GM12801 (cell line): Measurements from ENCODE around the gene FAM174B.

Source experiments
- TF ChIP-seq, protein P1 (sequence below): IDR thresholded peaks from one replicate; pipeline ENCODE4 v1.5.1; 2011; ENCODE audit warnings: control low read depth; ENCODE audit not compliant: insufficient read length; ENCODE audit errors: extremely low read depth

The FAM174B gene

DNA sequence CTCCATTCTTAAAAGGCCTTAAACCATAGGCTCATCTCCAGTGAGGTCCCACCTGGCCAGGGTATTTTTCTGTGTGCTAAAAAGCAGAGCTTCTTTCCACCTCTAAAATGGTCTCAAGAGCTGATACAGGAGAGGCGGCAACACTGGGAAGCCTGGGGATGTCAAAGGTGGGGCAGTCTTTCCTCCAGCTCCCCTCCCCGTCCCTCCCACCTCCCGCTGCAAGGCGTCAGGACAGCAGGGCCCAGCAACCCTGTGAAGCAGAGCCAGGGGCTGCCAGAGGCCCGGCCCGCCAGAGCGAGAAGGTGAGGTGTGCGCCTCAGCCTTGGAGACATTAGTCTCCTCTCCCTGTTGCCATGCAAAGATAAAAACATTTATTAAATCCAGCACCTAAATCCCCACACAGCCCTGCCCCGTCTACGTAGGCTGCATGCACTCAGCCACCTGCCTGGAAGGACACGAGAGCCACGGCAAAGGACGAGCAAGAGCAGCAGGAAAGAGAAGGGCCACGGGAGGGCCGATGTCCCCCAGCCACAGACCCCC lies 75.6 kb downstream of the FAM174B start:
- TF ChIP-seq, protein P1, sequence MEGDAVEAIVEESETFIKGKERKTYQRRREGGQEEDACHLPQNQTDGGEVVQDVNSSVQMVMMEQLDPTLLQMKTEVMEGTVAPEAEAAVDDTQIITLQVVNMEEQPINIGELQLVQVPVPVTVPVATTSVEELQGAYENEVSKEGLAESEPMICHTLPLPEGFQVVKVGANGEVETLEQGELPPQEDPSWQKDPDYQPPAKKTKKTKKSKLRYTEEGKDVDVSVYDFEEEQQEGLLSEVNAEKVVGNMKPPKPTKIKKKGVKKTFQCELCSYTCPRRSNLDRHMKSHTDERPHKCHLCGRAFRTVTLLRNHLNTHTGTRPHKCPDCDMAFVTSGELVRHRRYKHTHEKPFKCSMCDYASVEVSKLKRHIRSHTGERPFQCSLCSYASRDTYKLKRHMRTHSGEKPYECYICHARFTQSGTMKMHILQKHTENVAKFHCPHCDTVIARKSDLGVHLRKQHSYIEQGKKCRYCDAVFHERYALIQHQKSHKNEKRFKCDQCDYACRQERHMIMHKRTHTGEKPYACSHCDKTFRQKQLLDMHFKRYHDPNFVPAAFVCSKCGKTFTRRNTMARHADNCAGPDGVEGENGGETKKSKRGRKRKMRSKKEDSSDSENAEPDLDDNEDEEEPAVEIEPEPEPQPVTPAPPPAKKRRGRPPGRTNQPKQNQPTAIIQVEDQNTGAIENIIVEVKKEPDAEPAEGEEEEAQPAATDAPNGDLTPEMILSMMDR: no peak

DNA sequence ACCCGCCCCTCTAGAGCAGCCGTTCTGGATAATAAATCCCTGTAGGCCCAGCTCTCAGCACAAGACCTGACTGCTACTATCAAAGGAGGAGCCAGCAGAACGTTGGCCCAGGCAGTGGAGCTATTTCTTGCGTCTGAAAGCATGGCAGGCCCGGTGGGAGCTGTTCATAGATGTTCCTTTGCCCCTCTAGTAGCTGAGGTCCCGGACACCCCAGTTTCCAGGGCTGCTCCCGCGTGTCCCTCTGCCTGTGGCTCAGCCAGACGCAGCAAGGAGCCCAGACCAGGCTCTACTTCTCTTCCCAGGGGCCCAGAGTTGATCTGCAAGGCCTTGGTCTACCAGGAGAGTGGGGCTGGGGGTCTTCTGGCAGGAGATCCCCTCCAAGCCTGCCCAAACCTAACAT lies 76.1 kb downstream of the FAM174B start:
- TF ChIP-seq, protein P1: no peak

DNA sequence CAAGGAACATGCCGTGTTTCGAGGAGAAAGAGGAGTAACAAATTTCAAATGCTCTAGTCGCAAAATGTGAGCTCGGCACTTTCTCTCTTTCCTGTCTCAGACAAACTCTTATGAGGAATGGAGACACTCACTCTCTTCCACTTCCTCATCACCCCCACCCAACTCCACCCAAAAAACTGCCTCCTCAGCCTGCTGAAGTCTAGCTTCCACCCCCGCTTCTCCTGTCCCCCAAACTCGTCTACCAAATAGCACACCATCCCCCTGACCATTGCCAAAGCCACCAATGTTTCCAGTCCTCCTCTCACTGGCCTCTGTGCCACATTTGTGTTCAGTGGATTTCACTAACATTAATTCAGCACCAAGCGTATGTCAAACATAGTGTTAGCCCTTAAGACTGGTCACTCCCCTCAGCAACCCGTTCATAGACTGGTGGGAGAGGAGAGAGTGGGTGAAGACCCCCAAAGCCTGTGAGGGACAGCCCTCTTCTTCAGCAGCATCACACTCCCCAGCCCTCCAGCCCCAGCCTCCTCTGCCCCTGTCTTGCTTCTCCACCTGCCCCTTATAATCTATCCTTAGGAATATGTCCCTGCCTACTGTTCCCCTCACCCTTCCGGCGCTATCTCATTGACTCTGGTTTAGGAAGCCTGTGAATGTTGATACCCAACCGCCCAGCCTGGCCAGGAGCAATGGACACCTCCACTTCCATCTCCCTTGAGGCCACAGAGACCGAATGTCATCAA lies 77.3 kb downstream of the FAM174B start:
- TF ChIP-seq, protein P1: no peak

DNA sequence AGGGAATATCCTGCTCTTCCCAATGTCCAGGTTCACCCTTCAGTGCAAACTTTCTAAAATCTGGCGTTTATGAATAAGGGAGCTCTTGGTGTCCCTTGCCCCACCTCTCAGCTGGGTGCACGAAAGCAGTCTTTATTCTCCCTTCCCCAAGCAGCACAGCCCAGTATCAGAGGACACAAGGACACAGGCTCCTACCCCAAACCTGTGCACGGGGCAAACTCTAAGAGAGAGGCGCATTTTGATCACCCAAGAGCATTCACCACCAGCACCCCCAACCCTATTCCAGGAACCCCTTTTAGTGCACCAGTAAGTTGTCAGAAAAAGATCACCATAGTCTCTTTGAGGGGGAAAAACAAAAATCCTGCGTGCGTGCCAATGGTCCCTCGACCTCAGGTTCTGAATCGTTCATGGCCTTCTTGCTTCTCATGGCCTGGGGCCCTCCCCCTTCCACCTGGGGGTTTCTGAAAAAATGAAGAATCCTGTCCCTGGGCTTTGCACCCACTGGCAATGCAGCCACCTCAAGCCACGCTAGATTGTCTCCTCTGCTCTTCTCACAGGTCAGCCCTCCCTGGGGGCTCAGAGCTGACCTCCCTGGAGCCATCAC lies 78.9 kb downstream of the FAM174B start:
- TF ChIP-seq, protein P1: no peak

DNA sequence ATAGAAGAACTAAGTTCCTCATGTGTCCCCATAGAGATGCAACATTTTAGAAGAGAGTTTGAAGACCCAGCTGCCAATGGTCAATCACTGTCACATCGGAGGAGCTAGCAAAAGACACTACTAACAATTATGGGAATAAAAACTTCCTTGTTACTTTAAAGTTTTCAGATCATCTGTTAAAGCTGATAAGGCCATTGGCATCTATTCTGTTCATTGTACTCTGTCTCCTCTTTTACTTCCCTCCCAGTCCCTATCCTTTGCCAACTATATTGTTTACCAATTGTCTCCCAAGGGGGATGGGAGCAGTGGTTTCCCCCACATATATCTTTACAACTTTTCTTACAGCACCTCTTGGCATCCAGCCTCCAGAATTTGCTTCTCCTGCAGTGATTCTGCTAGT lies 81.0 kb downstream of the FAM174B start:
- TF ChIP-seq, protein P1: no peak

DNA sequence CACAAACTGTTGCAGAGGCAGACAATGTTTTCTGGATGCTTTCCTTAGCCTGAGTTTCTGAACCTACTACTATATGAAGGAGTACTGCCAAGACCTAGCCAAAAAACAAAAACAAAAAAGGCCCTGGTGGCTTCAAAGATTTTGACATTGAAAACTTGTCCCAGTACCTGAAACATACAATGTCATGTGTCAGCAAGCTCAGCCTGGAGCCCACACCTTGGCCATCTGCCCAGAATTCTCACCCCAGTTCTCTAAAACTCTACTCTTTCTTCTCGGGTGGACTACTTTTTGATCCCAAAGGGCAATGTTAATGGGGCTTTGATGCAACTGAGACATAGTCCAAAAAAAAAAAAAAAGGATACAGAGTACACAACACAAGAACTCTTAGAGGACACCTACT lies 81.4 kb downstream of the FAM174B start:
- TF ChIP-seq, protein P1: no peak

DNA sequence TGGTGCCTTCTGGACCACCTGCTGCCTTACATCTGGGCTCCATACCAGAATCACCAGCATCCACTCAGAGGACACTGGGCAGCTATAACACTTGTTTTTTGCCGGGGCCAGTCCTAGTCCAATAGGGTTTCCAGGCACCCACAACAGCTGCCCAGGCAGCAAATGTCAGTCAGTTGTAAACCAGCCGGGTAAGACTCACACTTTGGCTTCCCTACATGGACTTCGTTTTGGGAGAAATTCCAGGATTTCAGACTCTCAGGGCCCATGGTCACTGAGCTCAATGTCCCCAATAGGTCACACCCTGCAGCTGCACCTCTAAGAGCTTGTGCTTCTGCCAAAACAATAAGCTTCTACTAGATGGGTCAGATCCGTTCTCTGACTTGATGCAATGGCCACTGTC lies 83.8 kb downstream of the FAM174B start:
- TF ChIP-seq, protein P1: no peak
